ENCODE data around the gene ARHGEF16.

ARHGEF16 gene

GRCh38 chr1:3482378-3482849 lies 27.9 kb downstream of the ARHGEF16 start:
- no peak for DNase-seq (ENCODE audit: low spot score)

GRCh38 chr1:3483380-3483779 lies 28.9 kb downstream of the ARHGEF16 start:
- DNase-seq (ENCODE audit: low spot score) = no peak

GRCh38 chr1:3483801-3484444 lies 29.5 kb downstream of the ARHGEF16 start:
- DNase-seq (ENCODE audit: low spot score) = no peak

- DNase-seq (ENCODE audit: low spot score) = no peak
Observed at GRCh38 chr1:3485016-3485415, 30.6 kb downstream of the ARHGEF16 start.

- DNase-seq (ENCODE audit: low spot score) = no peak
Observed at GRCh38 chr1:3488432-3488831, 34.0 kb downstream of the ARHGEF16 start.

- DNase-seq (ENCODE audit: low spot score) = no peak
Observed at GRCh38 chr1:3490046-3490745, 35.7 kb downstream of the ARHGEF16 start.

GRCh38 chr1:3491291-3492246 lies 37.1 kb downstream of the ARHGEF16 start:
- peak; percentile 35 for DNase-seq (ENCODE audit: low spot score)

- DNase-seq (ENCODE audit: low spot score) = no peak
Observed at GRCh38 chr1:3492545-3493246, 38.2 kb downstream of the ARHGEF16 start.

GRCh38 chr1:3494321-3495308 lies 40.1 kb downstream of the ARHGEF16 start:
- DNase-seq (ENCODE audit: low spot score) = peak; percentile 6

GRCh38 chr1:3495776-3496745 lies 41.6 kb downstream of the ARHGEF16 start:
- no peak for DNase-seq (ENCODE audit: low spot score)

- DNase-seq (ENCODE audit: low spot score) = no peak
Observed at GRCh38 chr1:3496916-3497315, 42.5 kb downstream of the ARHGEF16 start.

GRCh38 chr1:3497521-3497920 lies 43.1 kb downstream of the ARHGEF16 start:
- DNase-seq (ENCODE audit: low spot score) = no peak

- no peak for DNase-seq (ENCODE audit: low spot score)
Observed at GRCh38 chr1:3498246-3498930, 43.9 kb downstream of the ARHGEF16 start.

GRCh38 chr1:3498986-3499385 lies 44.5 kb downstream of the ARHGEF16 start:
- DNase-seq (ENCODE audit: low spot score) = no peak

- no peak for DNase-seq (ENCODE audit: low spot score)
Observed at GRCh38 chr1:3499611-3500010, 45.1 kb downstream of the ARHGEF16 start.

- DNase-seq (ENCODE audit: low spot score) = no peak
Observed at GRCh38 chr1:3500265-3500835, 45.9 kb downstream of the ARHGEF16 start.

- no peak for DNase-seq (ENCODE audit: low spot score)
Observed at GRCh38 chr1:3501437-3501836, 47.0 kb downstream of the ARHGEF16 start.

GRCh38 chr1:3501856-3502640 lies 47.6 kb downstream of the ARHGEF16 start:
- peak; percentile 18 for DNase-seq (ENCODE audit: low spot score)
